IPS-18c (cell line): ENCODE data around the gene DHRS7.

Experiments
- H3K4me3 ChIP-seq: 2 replicates; pipeline ENCODE4 v1.7.0; 2013; ENCODE audit warnings: low read depth, mild to moderate bottlenecking, low read length, moderate library complexity; ENCODE audit not compliant: insufficient read depth
- H3K9me3 ChIP-seq: one replicate; pipeline ENCODE4 v1.6.1; 2013; ENCODE audit warnings: mild to moderate bottlenecking, low read length, moderate library complexity; ENCODE audit not compliant: control insufficient read depth, insufficient read depth

The DHRS7 gene

DNA sequence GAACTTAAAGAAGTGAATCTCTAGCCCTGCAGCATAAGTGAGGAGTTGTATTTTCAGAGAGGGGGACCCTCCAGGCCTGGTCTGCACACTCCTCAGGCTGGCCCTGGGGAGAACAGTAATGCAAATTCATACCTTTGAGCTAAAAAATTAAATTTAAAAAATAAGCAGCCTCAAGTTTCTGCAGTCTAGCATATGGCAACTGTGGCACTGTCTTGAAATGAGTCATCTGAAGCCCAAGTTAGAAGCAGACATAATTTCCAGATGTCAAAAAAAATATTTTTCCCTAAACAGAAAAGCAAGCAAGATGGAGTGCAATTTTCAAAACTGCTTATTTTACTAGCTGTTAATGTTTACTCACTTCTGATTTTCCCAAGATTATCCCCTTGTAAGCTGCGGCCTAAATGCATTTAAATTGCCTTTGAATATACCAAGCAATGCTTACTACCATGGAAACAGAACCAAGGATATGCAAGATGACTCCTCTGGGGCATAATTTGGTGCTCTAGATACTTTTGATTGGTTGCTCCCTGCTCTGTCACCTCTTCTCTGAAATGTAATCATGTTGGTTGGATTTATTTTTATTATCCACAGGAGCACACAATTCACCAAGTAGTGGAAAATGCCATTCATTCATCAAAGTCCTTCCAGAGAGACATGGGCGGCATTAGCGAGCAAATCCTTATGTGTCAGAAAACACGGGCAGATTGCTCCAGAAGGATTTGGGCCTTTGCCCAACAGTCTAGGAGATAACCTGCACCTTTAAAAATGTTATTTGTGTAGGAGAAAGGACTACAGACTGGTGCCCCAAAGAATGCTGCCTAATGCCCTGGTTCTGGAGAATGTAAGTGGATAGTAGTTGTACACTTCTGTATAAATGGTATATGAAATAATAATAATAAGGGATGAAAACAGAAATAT, 25.0 kb upstream of the DHRS7 start:
- Histone ChIP-seq H3K4me3 (no peak overlapping the region), H3K9me3 (no peaks in the 10 kb centered on the region)

DNA sequence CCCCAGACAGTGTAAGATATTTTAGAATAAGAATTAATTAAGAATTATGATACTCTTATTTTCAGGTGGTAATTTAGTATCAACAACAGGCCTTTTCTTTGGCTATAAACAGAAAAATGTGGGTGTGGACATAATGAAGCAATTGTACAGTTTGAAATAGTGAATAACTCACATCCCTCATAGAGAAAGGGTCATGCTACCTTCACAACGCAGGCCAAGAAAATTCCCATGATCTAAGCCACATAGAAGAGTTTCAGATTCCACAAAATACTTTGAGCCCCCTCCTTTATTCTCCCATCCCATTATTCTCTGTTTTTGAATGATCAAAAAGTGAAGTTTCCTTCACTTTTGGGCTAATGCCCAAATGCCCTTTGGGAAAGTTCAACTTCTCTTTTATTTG, 23.5 kb upstream of the DHRS7 start:
- Histone ChIP-seq H3K9me3 (no peaks in the 10 kb centered on the region), H3K4me3 (no peak overlapping the region)

DNA sequence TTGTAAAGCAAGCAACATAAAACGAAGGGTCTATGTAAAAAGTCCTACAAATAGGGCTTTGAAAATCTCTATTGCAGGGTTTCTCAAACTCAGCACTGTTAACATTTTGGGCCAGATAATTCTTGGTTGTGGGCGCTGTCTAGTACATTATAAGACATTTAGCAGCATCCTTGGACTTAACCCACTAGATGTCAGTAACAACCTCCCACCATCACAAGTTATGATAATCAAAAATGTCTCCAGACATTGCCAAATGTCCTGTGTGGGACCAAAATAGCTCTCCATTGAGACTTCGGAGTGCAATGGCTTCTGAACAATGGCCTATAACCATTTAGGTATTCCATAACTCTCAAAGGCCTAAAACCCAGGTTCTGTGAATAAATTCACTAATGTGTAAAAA, 22.9 kb upstream of the DHRS7 start:
- H3K9me3 ChIP-seq, result no peaks in the 10 kb centered on the region
- H3K4me3 ChIP-seq, result no peak overlapping the region

DNA sequence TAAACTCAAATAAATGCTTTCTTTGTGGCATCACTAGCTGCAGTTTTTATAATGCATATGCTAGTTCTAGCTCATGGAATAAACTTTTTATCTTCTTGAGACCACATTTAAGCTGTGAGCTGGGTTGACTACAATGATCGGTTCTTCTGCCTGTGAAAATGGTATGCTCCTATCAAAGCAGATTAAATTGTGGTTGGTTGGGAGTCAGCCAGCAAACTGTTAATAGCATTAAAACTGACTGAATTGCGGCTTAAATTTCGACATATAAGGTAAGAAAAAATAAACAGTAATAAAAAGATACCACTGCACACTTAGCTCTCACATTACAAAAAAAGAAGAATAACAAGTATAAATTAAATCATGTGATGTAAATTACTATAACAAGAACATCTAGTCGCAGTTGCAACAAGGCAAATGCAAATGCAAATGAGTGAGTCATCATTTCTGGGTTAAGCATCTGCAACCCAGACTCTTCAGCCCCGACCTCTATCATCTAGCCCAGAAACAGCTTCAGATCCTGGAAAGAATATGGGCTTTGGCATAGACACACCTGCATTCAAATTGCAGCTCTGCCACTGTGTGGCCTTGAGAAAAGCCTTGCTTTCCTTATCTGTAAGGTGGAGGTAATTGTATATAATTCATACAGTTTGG, 19.8 kb upstream of the DHRS7 start:
- H3K4me3 ChIP-seq, result no peak overlapping the region
- no peaks in the 10 kb centered on the region for H3K9me3 ChIP-seq

DNA sequence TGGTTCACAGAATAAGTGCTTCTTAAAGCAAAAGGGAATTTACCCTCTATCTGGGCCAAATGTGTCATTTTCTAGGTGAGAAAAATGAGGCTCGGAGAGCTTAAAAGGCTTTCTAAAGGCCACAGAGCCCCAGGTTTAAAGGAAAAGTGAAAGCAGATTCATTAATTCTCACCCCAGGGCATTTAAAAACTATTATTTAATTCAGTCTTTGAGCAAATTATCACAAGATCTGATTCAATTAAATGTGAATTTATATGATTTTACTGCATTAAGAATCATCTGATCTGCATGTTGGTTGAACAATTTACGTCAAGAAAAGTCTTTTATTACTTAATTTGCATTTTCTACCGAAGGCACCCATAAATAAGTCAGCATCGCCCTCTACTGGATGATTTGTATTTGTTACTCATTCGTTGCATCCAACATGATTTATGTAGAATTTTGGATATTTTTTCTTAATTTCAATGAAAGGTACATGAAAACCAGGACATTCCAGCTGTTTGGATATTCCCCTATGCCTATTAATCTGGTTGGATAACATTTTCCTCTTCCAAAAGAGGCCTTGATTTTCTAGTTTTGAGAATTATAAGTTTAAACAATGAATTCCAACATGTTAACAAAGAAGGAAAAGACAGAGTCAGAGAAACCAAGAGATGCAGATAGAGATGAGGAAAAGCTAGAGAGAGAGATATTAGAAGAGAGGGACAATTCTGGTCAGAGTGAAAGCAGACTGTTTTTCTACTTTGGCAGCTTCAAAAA, 19.1 kb upstream of the DHRS7 start:
- Histone ChIP-seq H3K4me3 (no peak overlapping the region), H3K9me3 (no peaks in the 10 kb centered on the region)

DNA sequence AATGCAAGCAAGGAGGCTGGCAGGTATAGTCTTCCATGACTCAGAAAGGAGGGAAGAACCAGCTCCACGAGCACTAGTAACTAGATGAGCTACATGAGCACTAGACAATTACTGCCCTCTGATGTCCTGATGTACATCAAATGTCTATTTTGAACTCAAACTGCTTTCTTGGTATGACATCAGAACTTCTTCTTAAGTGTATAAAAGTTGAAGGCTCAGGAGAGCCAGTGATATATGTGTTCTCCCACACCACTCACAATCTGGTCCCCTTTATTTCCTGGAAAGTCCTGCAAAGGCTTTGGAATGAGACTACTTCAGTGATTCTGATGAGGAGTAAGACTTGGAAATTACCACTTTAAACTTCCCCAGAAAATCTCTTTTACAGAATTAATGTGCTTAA, 18.5 kb upstream of the DHRS7 start:
- H3K4me3 ChIP-seq, result no peak overlapping the region
- H3K9me3 ChIP-seq, result no peaks in the 10 kb centered on the region

DNA sequence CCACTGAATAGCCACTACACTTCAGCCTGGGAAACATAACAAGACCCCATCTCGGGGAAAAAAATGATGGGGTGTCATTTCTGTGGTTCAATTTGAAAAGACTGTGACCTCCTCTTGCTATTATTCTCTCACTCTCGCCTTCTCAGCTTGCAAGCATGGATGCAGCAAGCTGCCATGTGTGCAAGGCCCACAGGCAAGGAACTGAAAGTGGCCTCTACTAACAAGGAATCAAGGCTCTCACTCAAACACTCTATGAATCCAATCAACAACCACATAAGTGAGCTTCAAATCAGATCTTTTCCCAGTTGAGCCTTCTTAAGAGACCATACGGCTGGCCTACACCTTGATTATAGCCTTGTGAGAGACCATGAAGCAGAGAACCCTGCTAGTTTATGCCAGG, 17.9 kb upstream of the DHRS7 start:
- Histone ChIP-seq H3K4me3 (no peak overlapping the region), H3K9me3 (no peaks in the 10 kb centered on the region)

DNA sequence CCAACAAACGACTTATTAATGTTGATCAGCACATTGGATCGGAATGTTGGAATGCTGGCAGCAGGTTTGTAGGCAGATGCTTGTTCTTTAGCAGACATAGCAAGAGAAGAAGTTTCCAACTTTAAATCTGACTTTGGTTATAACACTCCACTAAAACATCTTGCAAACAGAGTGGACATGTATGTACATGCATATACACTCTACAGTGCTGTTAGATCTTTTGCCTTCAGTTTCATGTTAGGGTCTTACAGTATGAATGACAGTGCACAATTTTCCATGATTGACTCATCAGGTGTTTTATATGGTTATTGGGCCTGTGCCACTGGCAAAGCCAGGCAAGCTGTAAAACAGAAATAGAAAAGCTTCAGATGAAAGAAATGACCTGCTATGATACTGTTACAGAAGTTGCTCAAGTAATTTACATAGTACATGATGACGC, 14.3 kb upstream of the DHRS7 start:
- Histone ChIP-seq H3K9me3 (no peaks in the 10 kb centered on the region), H3K4me3 (no peak overlapping the region)

DNA sequence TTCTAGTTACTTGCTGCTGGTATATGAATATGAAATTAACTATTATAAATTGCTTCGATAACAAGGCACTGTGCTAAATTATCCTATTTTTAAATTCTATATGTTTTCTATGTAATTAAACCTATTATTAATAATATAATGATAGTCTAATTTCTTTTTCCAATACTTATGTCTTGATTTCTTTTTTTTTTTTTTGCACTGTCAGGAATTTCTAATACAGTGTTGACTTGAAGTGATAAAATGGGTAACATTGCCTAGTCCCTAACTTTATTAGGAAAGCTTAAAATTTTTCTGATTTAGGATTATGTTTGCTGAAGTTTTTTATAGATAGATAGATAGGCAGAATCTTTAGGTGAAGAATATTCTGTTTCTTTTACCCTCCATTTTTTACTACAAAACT, 13.6 kb upstream of the DHRS7 start:
- no peak overlapping the region for H3K4me3 ChIP-seq
- H3K9me3 ChIP-seq, result no peaks in the 10 kb centered on the region

DNA sequence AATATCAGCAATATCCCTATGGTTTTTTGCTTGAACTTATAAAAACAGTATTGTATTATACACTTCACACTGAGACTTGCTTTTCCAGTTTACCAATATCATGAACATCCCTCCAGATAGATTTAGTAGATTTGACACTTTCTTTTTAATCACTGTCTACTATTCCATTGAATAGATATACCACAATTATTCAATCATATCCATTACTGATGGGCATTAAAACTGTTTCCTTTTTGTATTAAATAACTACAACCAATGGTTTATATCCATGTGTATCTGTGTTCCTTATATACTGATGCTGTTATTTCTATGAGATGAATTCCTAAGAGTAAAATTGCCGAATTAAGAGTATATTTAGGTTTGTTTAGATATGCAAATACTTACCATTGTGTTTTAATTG, 13.0 kb upstream of the DHRS7 start:
- Histone ChIP-seq H3K4me3 (no peak overlapping the region), H3K9me3 (no peaks in the 10 kb centered on the region)

DNA sequence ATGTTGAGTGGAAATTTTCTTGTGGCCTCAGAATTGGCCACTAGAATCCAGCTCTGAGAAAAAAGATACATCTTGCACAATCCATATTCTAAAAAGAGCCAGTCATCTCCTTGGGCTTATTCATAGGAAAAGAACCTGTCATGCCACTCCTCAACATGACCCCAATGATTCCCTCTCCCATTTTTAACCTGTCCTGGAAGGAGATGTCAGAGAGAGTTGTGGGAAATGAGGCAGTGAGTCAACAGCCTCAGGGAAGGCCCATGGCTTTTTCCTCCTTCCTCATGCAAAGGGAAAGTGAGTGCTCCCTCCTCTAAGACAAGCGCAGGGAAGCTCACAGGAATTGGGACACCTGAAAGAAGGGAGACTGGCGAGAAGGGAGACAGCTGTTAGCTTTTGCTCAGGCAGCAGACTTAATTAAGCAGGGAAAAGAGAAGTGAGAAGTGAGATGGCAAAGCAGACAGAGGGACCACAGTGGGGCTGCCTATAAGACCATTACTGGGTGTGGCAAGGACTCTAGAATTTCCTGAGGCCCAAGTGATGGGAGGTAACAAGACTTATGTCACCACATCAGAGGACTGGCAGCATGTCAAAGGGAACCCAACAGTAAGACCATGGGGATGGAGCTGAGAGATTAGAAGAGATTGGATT, 10.2 kb upstream of the DHRS7 start:
- Histone ChIP-seq H3K9me3 (no peaks in the 10 kb centered on the region), H3K4me3 (no peak overlapping the region)

DNA sequence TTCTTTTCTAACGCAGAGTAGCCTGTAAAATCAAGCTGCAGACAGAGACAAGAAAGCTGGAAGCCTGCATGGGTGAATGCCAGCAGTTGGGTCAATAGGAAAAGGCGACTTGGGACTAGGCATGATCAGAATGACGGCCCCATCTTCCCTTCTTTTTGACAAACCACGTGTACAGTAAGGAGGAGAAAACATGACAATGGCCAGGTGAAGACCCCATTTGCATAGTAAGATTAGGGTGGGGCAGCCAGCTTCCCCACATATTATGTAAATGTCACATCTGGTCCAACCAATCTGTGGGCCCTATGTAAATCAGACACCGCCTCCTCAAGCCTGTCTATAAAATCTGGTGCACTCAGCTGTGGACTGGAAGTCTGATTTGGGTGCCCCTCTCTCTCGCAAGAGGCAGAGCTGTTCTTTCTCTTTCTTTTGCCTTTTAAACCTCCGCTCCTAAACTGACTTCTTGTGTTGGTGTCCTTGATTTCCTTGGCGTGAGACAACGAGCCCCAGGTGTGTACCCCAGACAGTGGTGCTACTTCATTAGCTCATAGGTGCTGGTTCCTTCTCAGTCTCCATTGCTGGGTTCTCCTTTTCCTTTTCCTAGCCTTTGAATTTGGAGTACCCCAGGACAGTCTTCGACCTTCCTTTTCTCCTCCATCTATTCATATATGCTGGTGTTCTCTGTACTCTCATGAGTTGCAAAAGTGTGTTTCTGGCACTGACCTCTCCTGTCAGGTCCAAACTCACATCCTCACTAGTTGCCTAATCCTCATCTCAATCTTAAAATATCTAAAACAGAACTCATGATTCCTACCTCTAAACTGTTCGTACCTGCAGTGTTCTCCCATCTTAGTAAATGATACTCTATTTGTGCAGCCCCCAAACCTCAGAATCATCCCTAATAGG, 9.4 kb upstream of the DHRS7 start:
- H3K9me3 ChIP-seq, result no peaks in the 10 kb centered on the region

DNA sequence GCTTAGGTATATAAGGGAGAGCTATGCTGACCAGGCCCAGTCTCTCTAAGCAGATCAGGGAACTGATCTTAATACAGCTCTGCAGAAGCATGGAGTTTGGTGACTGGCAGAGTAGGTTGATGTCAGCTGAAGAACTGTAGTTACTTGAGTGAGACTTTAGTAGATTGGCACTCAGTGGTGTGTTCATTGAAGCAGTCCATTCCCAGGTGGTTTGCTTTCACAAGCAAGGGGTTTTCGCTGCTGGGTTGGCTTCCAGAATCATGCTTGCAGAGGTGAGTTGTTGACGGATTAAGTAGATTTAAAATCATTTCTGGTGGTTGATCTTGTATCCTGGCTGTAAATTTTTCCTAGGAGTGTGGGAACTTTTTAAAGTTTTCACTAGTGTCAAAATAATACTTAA, 6.5 kb upstream of the DHRS7 start:
- Histone ChIP-seq H3K9me3 (no peaks in the 10 kb centered on the region), H3K4me3 (no peak overlapping the region)

More for the DNA sequence above, 9.4 kb upstream of the DHRS7 start:
- no peak overlapping the region for H3K4me3 ChIP-seq

DNA sequence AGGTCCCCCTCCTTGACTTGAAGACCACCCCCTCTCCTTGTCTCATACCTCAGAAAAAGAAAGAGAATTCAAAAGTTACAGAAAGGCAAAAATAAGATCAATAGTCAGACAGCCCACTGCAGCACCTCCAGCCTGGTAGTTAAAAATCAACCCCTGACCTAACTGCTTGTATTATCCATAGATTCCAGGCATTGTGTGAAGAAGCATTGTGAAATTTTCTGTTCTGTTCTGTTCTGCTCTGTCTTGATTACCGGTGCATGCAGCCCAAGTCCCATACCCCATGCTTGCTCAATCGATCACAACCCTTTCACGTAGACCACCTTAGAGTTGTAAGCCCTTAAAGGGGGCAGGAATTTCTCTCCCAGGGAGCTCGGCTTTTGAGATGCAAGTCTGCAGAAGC, 5.8 kb upstream of the DHRS7 start:
- Histone ChIP-seq H3K4me3 (no peak overlapping the region), H3K9me3 (no peaks in the 10 kb centered on the region)

DNA sequence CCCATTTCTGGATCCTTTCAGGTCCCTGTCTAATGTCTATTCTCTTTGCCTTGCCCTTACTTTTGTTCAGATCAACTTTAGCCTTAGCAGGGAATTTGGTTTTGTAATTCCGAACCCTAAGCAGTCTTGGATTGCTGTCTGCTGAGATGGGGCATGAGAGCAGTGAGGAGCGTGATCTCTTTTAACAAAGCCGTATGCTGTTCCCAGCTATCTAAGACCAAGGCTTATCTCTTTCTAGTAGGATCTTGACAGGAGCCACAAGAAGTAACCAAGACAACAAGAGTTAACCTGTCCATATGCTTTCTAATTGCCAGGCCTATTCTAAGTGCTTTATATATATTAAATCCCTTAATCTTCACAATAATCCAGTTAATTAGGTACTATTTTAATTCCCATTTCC, 4.5 kb upstream of the DHRS7 start:
- Histone ChIP-seq H3K4me3 (no peak overlapping the region), H3K9me3 (no peaks in the 10 kb centered on the region)

DNA sequence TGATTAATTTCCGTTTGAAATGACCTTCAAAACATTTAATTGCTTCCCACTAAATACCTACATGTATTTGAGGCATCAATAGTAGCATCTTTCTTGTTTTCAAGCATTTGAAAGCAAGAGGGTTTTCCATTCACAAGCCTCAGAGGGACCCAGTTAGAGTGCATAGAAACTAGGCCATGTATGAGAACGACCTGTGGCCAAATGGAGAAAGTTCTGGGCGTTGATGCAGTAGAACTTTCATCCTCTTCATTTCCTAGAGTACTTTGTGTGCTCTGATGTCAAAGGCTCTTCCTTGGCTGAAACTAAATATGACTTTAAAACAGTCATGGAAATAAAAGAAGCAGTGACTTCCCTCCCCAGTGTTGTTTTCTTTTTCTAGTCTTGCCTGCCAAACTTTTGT, 944 bp upstream of the DHRS7 start:
- H3K4me3 ChIP-seq, result no peak overlapping the region
- no peaks in the 10 kb centered on the region for H3K9me3 ChIP-seq

DNA sequence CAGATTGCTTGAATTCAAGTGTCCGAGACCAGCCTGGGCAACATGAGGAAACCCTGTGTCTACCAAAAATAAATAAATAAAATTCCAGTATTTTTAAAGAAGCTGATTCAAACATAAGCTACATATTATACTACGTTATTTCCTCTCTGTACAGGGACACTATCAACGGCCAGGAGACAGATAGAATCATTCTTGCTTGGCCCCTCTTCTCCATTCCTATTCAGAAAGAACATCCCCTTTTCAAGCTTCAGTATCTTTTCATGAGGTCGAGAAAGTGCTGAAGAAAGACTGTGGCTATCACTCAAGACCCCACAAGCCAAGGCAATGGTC, 314 bp upstream of the DHRS7 start:
- H3K4me3 ChIP-seq, result peak overlapping the region; percentile 83; the same call in 1 of the 2 replicates

More for the DNA sequence above, 314 bp upstream of the DHRS7 start:
- no peaks in the 10 kb centered on the region for H3K9me3 ChIP-seq
